AG09309 (cell line): Measurements from ENCODE around the gene FBXL19.

Experiments
- DNase-seq: peaks from one replicate; pipeline ENCODE4 v3.0.0-alpha.2; 2010; ENCODE audit warnings: low read depth
- H3K4me3 ChIP-seq: 2 replicates; pipeline ENCODE4 v1.5.1; 2011; ENCODE audit warnings: mild to moderate bottlenecking, low read depth, low read length, moderate library complexity; ENCODE audit not compliant: control insufficient read depth
- CTCF ChIP-seq: IDR thresholded peaks from 2 replicates; pipeline ENCODE4 v1.5.1; 2011; ENCODE audit warnings: mild to moderate bottlenecking, low read depth, low read length, inconsistent platforms; ENCODE audit not compliant: insufficient read depth, control insufficient read depth; ENCODE audit errors: missing control alignments

The FBXL19 gene

GRCh38 chr16:30956601-30957455 lies 33.5 kb downstream of the FBXL19 start:
- TF ChIP-seq CTCF: peak; percentile 37
- no peak for DNase-seq
- H3K4me3 ChIP-seq: peak overlapping the region; percentile 94

- TF ChIP-seq CTCF: no peak
- peak; percentile 85 for DNase-seq
- peak within 1 kb of the TSS; percentile 94 for H3K4me3 ChIP-seq
Measured at GRCh38 chr16:30957456-30958174, 34.2 kb downstream of the FBXL19 start, which contains the start of gene SETD1A. TSS of gene SETD1A (plus strand) at chr16:30957754. CDS start at chr16:30958732, 978 bp downstream.

GRCh38 chr16:30958175-30959079 lies 35.1 kb downstream of the FBXL19 start:
- DNase-seq: no peak
- H3K4me3 ChIP-seq: peak overlapping the region; percentile 94
- TF ChIP-seq CTCF: no peak

GRCh38 chr16:30961384-30961783 lies 38.0 kb downstream of the FBXL19 start:
- H3K4me3 ChIP-seq: no peak overlapping the region
- no peak for DNase-seq
- no peak for TF ChIP-seq CTCF

GRCh38 chr16:30963925-30964511 lies 40.6 kb downstream of the FBXL19 start:
- no peak for DNase-seq
- TF ChIP-seq CTCF: no peak
- no peak overlapping the region for H3K4me3 ChIP-seq

GRCh38 chr16:30964574-30965226 lies 41.3 kb downstream of the FBXL19 start:
- TF ChIP-seq CTCF: no peak
- H3K4me3 ChIP-seq: no peak overlapping the region
- DNase-seq: no peak
